HCT116 (cell line): ENCODE results near the gene TMEM201. TPM values are rescaled to one million over a fixed set of nuclear protein-coding genes. Genes with fewer than 3 reads are reported as not detected.

ENCODE experiments used
- ATAC-seq: fragments of 200-7000 bp; cut with Tn5 transposase; 2 replicates; pipeline ENCODE4 v1.9.1; 2020; ENCODE audit warnings: mild to moderate bottlenecking, moderate library complexity
- BruUV-seq: library from RNA; stranded (reverse); fragments of 400-500 nt; replicated peaks from 2 replicates; lab custom pipeline; 2021; lab: Mats Ljungman, UMichigan
- CTCF ChIA-PET: fragments of 300-600 bp; sonication (Branson Sonifier 250); formaldehyde crosslinking; loops from one replicate; lab custom pipeline; 2021; ENCODE audit warnings: antibody characterized with exemption; lab: Charles Lee
- POLR2A ChIA-PET: fragments of 300-600, 350-600 bp; sonication (Branson Sonifier 250); formaldehyde crosslinking; loops from one replicate; lab custom pipeline; 2021; ENCODE audit warnings: antibody characterized with exemption; lab: Charles Lee
- RAD21 ChIA-PET, 2 experiments: fragments of 300-600 bp; sonication (Branson Sonifier 250); formaldehyde crosslinking; loops; one replicate each; lab custom pipeline; 2023; ENCODE audit warnings: low total read pairs in 2 of 2; ENCODE audit not compliant: uncharacterized antibody in 2 of 2, unreplicated experiment in 2 of 2, low non-redundant PET in 1 of 2; lab: Charles Lee
- DNase-seq: peaks from one replicate; pipeline ENCODE4 v3.0.0-alpha.2; 2010; ENCODE audit warnings: low read depth, low spot score
- H2AFZ ChIP-seq: fragments of 200-600 bp; shearing (Covaris generic), sonication (generic); 2 replicates; pipeline ENCODE4 v1.6.1; 2017; ENCODE audit warnings: low read depth, mixed run types, mixed read lengths, antibody characterized with exemption, low read length; ENCODE audit not compliant: poor library complexity, severe bottlenecking
- H3K27ac ChIP-seq: 2 replicates; pipeline ENCODE4 v1.5.1; 2012; ENCODE audit warnings: low read depth, low read length
- H3K27me3 ChIP-seq: fragments of 200-600 bp; sonication (generic); 2 replicates; pipeline ENCODE4 v1.6.1; 2016; ENCODE audit warnings: mixed run types, low read length, mixed read lengths; ENCODE audit not compliant: insufficient read depth
- H3K36me3 ChIP-seq, 2 experiments: fragments of 200-500 bp in 1 of 2; fragments of 200-600 bp in 1 of 2; sonication (Bioruptor generic) in 1 of 2; sonication (generic) in 1 of 2; 2 replicates each; pipeline versions ENCODE4 v1.5.1 to v1.6.1; 2014 to 2016; ENCODE audit warnings: low read length in 2 of 2, inconsistent platforms in 1 of 2, mixed read lengths in 1 of 2, mixed run types in 1 of 2; ENCODE audit not compliant: insufficient read depth in 2 of 2, control insufficient read depth in 1 of 2
- H3K4me1 ChIP-seq, 2 experiments: fragments of 200-600 bp in 1 of 2; sonication (generic) in 1 of 2; 2 replicates each; pipeline versions ENCODE4 v1.5.1 to v1.6.1; 2012 to 2017; ENCODE audit warnings: low read length in 2 of 2, inconsistent platforms in 1 of 2, mild to moderate bottlenecking in 1 of 2, mixed read lengths in 1 of 2, mixed run types in 1 of 2, moderate library complexity in 1 of 2; ENCODE audit not compliant: insufficient read depth in 2 of 2, control insufficient read depth in 1 of 2
- H3K4me2 ChIP-seq: fragments of 200-600 bp; sonication (generic); 2 replicates; pipeline ENCODE4 v1.6.1; 2017; ENCODE audit warnings: mixed run types, low read length, mixed read lengths
- H3K4me3 ChIP-seq, 2 experiments: fragments of 200-600 bp in 1 of 2; sonication (generic) in 1 of 2; replicated peaks in 1 of 2; 2 replicates each; pipeline ENCODE4 v1.5.1; 2011 to 2016; ENCODE audit warnings: low read length in 2 of 2, control low read depth in 1 of 2, low read depth in 1 of 2, mild to moderate bottlenecking in 1 of 2, mixed read lengths in 1 of 2, mixed run types in 1 of 2
- H3K79me2 ChIP-seq: fragments of 200-600 bp; sonication (generic); 2 replicates; pipeline ENCODE4 v1.6.1; 2017; ENCODE audit warnings: mild to moderate bottlenecking, mixed run types, low read length, moderate library complexity, mixed read lengths; ENCODE audit not compliant: insufficient read depth
- H3K9ac ChIP-seq: fragments of 200-600 bp; sonication (generic); 2 replicates; pipeline ENCODE4 v1.6.1; 2016; ENCODE audit warnings: low read length, mixed read lengths
- H3K9me2 ChIP-seq: fragments of 200-600 bp; sonication (generic), shearing (Covaris generic); 2 replicates; pipeline ENCODE4 v1.6.1; 2017; ENCODE audit warnings: mixed run types, mild to moderate bottlenecking, moderate library complexity; ENCODE audit not compliant: insufficient read depth
- H3K9me3 ChIP-seq, 2 experiments: fragments of 200-500 bp in 1 of 2; fragments of 200-600 bp in 1 of 2; sonication (Bioruptor generic) in 1 of 2; sonication (generic) in 1 of 2; 2 replicates each; pipeline ENCODE4 v1.6.1; 2014 to 2017; ENCODE audit warnings: low read length in 2 of 2, mixed read lengths in 2 of 2, inconsistent platforms in 1 of 2, low read depth in 1 of 2, mild to moderate bottlenecking in 1 of 2, mixed run types in 1 of 2, moderate library complexity in 1 of 2; ENCODE audit not compliant: control insufficient read depth in 1 of 2, insufficient read depth in 1 of 2
- H4K20me1 ChIP-seq: fragments of 200-600 bp; sonication (generic), shearing (Covaris generic); 2 replicates; pipeline ENCODE4 v1.6.1; 2017; ENCODE audit warnings: mixed run types, mild to moderate bottlenecking, moderate library complexity; ENCODE audit not compliant: insufficient read depth
- ATF3 ChIP-seq: IDR thresholded peaks from 2 replicates; pipeline ENCODE4 v1.6.1; 2012
- CBX3 ChIP-seq: IDR thresholded peaks from 2 replicates; pipeline ENCODE4 v1.6.1; 2012; ENCODE audit warnings: low read depth
- EGR1 ChIP-seq: IDR thresholded peaks from 2 replicates; pipeline ENCODE4 v1.6.1; 2012; ENCODE audit warnings: low read depth
- ELF1 ChIP-seq: IDR thresholded peaks from 2 replicates; pipeline ENCODE4 v1.6.1; 2012; ENCODE audit warnings: low read depth, borderline replicate concordance
- EZH2 ChIP-seq: fragments of 200-600 bp; sonication (generic); IDR thresholded peaks from 2 replicates; pipeline ENCODE4 v1.6.1; 2017; ENCODE audit warnings: antibody characterized with exemption, mixed run types
- EZH2phosphoT487 ChIP-seq: fragments of 200-600 bp; IDR thresholded peaks from 2 replicates; pipeline ENCODE4 v1.6.1; 2018; ENCODE audit warnings: antibody characterized with exemption, borderline replicate concordance
- FOSL1 ChIP-seq: IDR thresholded peaks from 2 replicates; pipeline ENCODE4 v1.6.1; 2012; ENCODE audit warnings: low read depth
- POLR2A ChIP-seq: IDR thresholded peaks from 2 replicates; pipeline ENCODE4 v1.7.0; 2011; ENCODE audit warnings: borderline replicate concordance; ENCODE audit not compliant: insufficient read depth, insufficient read length; ENCODE audit errors: extremely low read depth
- POLR2AphosphoS5 ChIP-seq: IDR thresholded peaks from 2 replicates; pipeline ENCODE4 v1.6.1; 2011; ENCODE audit warnings: mild to moderate bottlenecking, low read depth, low read length, moderate library complexity
- RAD21 ChIP-seq: IDR thresholded peaks from 2 replicates; pipeline ENCODE4 v1.6.1; 2012; ENCODE audit warnings: low read depth, mild to moderate bottlenecking
- SIN3A ChIP-seq: IDR thresholded peaks from 2 replicates; pipeline ENCODE4 v1.6.1; 2012; ENCODE audit warnings: low read depth
- SP1 ChIP-seq: IDR thresholded peaks from 2 replicates; pipeline ENCODE4 v1.6.1; 2012; ENCODE audit warnings: low read depth
- TCF7L2 ChIP-seq: IDR thresholded peaks from 2 replicates; pipeline ENCODE4 v1.7.0; 2011; ENCODE audit warnings: borderline replicate concordance, inconsistent platforms; ENCODE audit not compliant: insufficient read depth, insufficient read length; ENCODE audit errors: extremely low read depth
- ZBTB33 ChIP-seq: IDR thresholded peaks from 2 replicates; pipeline ENCODE4 v1.6.1; 2011; ENCODE audit warnings: mild to moderate bottlenecking, low read length, moderate library complexity; ENCODE audit not compliant: insufficient replicate concordance; ENCODE audit errors: extremely low read depth
- intact Hi-C: fragments of 100-400 bp; cut with micrococcal nuclease; formaldehyde crosslinking; loops from 2 replicates; pipeline ENCODE4 v1.10.0; 2022
- total RNA-seq: library from RNA; stranded (reverse); gene quantifications from one replicate; pipeline ENCODE4 v1.2.1, GENCODE V29; 2021; ENCODE audit not compliant: unreplicated experiment

Gene TMEM201
- total RNA-seq, 1 experiment from 2014 or later: 27.6 TPM

- TF ChIP-seq ZBTB33 (no peak), RAD21 (no peak), TCF7L2 (no peak), CBX3 (no peak), EZH2 (no peak)
These were observed 5.1 kb downstream of the TMEM201 start (continued) for GRCh38 chr1:9593492-9594465.

- no TSS peak for BruUV-seq
- ChIA-PET POLR2A (no interaction called here), CTCF (no interaction called here)
- TF ChIP-seq EGR1 (no peak), POLR2A (no peak), FOSL1 (no peak), ZBTB33 (no peak), EZH2phosphoT487 (no peak), ATF3 (no peak), TCF7L2 (no peak), ELF1 (no peak), SP1 (no peak), CBX3 (no peak), EZH2 (no peak), SIN3A (no peak), POLR2AphosphoS5 (no peak)
These were observed 5.9 kb downstream of the TMEM201 start for GRCh38 chr1:9594471-9595155.

More at GRCh38 chr1:9594471-9595155, 5.9 kb downstream of the TMEM201 start:
- DNase-seq: no peak
- Histone ChIP-seq H3K4me1 (peaks cover 10 to 24% of the 10 kb centered on the region in 2 experiments; a peak in 3 of 4 replicates), H3K9me2 (no peaks in the 10 kb centered on the region), H3K4me3 (no peak overlapping the region), H3K79me2 (peaks cover 74% of the 10 kb centered on the region), H3K4me2 (no peak overlapping the region), H3K36me3 (peaks cover 4 to 11% of the 10 kb centered on the region in 2 experiments; a peak in 2 of 4 replicates), H3K27ac (no peak overlapping the region), H3K27me3 (no peaks in the 10 kb centered on the region), H3K9ac (no peak overlapping the region), H3K9me3 (no peaks in the 10 kb centered on the region), H2AFZ (no peak overlapping the region), H4K20me1 (peaks cover 23% of the 10 kb centered on the region; the same call in 1 of the 2 replicates)
- RAD21 ChIA-PET: no interaction called here
- intact Hi-C loops: no loop called here
- no peak for ATAC-seq
